NOMO-1 treated with dmso at 0.1 percent for 144 hours (cell line): Measurements from ENCODE around the gene CREB3.

ENCODE experiments used
- DNase-seq: peaks from one replicate; lab custom pipeline; 2025; ENCODE audit not compliant: unreplicated experiment; lab: John Stamatoyannopoulos, UW

CREB3 gene

GRCh38 chr9:35700942-35701341 lies 31.5 kb upstream of the CREB3 start:
- DNase-seq, result no peak

DNA sequence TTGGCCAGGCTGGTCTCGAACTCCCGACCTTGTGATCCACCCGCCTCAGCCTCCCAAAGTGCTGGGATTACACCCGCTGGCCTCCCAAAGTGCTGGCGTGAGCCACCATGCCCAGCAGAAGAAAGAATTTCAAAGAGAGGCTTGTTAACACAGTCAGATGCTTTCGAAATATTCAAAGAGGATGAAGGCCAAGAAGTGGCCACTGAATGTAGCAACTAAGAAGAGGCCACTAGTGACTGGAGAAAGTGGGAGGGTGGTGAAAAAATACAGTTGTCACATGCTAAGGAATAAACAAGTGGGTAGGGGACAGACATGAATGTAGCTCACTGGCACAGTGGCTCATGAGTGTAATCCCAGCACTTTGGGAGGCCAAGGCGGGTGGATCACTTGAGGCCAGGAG lies 29.8 kb upstream of the CREB3 start:
- DNase-seq, result no peak

- no peak for DNase-seq
These were observed 28.4 kb upstream of the CREB3 start for GRCh38 chr9:35703906-35704672.

DNA sequence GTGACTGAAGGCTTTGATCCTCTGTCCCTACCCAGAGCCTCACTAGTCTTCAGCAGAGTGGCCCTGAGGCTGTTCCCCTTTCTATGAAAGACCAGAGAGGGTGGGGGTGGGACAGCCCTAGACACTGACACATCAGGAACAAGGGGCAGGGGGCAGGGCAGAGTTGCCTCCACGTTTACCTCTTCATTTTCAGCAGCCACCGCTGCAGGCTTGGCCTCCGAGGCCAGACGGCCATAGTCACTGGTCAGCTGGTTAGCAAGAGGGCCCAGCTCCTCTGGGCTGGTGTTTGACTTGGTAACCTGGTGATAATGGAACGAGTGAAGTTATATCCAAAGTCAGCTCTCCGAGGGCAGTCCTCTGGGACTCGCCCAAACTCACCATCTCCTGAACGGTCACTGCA lies 27.1 kb upstream of the CREB3 start:
- DNase-seq, result no peak

DNA sequence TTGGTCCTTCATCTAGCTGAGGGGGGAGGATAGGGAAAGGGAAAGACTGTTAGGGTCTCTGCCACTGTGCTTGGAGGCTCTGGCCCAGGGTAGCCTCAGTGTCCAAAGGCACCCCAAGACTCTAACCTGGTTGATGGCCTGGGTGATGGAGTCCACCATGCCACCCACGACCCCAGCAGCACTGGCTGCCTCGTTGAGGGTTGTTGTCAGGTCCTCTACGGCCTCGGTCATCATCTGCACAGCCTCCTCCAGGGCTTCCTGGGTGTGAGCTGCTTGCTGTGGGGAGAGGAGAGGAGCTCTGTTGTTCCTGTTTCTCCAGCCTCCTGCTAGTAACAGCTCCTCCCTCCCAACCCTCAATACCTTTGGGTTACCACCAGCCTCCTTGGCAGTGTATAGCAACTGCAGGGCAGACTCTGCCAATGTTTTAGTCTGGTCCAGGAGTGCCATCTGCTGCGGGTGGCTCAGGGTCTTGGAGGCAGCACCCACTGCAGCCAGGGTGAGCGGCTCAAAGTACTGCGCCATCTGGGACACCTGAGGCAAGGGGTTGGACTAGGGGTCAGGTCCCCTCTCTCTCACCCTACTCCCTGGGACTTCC lies 26.5 kb upstream of the CREB3 start:
- DNase-seq, result no peak

DNA sequence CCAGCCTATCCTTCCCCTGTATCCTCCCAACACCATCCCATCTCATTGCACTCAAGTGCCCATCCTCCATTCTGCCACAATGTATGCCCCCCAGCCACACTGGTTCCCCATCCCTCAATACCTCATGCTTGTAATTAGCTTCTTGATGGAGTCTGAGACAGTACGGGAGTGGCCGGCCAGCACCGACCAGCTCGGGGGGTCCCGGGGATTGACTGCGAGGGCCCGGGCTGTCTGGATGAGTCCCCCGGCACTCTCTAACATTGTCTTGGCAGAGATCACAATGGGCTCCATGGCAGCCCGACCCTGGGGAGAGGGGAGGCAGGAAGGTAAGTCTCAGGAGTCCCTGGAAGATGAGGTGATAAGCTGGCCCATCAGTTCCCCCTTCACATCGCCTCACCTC lies 25.5 kb upstream of the CREB3 start:
- DNase-seq, result no peak

GRCh38 chr9:35708146-35708545 lies 24.3 kb upstream of the CREB3 start:
- no peak for DNase-seq

- DNase-seq, result no peak
These were observed 21.5 kb upstream of the CREB3 start for GRCh38 chr9:35710818-35711500.

- DNase-seq, result no peak
These were observed 20.7 kb upstream of the CREB3 start for GRCh38 chr9:35711501-35712428.

DNA sequence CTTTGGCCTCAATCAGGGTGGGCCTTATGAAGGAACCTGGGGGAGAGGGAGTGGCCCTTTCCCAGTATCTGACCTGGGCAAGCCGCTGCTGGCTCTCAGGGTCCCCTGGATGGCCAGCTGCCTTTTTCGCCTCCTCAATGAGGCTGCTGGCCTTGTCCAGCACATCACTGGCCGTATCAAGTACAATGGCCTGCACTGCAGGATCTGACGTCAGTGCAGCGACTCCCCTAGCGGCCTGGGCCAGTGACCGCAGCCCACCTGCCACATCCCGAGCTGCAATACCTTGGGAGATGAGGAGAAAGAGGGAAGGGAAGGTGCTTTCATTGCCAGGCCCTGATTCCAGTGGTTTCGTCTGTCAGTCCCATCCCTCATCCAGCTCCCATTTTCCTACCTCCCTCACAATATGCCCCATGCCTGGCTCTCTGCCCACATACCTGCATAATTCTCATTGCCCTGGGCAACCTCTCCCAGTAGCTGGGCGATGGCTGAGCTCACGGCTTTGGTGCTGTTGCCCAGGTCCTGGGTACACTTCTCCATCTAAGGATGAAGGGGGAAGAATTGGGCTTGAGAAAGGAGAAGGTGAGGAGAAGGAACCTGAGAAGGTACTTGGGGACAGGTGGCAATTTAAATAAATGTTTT lies 19.6 kb upstream of the CREB3 start:
- DNase-seq, result no peak

GRCh38 chr9:35713578-35713977 lies 18.9 kb upstream of the CREB3 start:
- no peak for DNase-seq

DNA sequence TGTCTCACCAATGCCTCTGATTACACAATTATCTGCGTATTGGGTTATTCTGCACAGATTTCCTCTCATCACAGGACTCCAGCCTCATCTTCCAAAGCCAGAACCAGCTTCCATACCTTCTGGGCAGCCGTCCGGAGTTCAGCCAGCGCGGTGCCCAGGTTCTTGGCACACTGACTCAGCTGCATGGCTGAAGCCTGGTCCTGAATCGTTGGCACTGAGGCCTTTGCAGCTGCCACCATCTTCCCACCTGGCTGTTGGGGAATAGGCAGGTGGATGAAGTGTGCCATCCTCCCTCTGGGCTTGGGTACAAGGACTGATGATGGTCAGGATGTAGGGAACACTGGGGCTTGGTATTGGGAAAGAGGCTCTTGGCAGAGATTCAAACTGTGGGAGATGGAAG lies 18.3 kb upstream of the CREB3 start:
- no peak for DNase-seq

DNA sequence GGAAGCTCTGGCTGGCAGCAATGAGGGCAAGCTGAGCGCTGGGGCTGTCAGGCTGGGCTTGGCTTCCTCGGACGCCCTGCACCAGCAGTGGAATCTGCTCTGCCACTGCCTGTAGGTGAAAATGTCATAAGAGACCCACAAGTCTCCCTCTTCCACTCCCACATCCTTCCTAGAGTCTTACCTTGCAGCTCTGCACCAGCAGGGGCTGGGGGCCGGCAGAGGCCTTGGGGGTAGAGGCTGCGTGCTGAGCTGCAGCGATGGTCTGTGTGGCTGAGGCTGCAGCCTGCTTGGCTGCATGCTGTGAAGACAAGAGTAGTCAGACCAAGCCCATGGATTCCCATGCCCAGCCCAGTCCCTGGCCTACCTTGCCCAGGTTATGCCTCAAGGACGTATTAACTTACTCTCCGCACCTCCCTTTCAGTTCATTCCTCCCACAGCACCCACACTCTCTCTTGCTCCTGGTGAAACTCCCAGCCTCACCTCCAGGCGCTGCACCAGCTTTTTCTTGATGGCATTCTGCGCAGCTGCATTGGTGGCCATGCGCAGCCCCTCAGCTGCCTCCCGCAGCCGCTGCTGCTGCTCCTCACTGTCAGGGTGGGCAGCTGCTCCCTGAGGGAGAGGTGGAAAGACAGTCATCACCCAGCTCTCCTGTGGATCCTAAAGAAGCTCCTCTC lies 17.8 kb upstream of the CREB3 start:
- no peak for DNase-seq

DNA sequence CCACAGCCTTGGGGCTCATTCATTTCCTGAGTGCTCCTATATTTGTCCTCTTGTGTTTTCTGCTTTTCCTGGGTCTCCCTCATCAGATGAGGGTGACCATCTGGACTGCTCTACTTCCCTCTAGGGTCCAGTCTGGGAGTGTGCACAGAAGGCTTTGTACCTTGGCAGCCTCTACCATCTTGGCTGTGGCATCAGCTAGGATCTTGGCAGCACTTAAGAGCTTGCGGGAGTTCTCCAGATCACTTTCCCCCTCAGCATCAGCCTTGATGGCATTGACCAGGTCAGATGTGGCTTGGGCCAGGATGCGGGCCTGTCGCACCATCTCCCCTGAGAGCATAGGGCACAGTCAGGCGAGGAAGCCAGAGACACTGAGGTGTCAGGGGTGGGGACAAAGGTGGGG lies 16.2 kb upstream of the CREB3 start:
- no peak for DNase-seq

DNA sequence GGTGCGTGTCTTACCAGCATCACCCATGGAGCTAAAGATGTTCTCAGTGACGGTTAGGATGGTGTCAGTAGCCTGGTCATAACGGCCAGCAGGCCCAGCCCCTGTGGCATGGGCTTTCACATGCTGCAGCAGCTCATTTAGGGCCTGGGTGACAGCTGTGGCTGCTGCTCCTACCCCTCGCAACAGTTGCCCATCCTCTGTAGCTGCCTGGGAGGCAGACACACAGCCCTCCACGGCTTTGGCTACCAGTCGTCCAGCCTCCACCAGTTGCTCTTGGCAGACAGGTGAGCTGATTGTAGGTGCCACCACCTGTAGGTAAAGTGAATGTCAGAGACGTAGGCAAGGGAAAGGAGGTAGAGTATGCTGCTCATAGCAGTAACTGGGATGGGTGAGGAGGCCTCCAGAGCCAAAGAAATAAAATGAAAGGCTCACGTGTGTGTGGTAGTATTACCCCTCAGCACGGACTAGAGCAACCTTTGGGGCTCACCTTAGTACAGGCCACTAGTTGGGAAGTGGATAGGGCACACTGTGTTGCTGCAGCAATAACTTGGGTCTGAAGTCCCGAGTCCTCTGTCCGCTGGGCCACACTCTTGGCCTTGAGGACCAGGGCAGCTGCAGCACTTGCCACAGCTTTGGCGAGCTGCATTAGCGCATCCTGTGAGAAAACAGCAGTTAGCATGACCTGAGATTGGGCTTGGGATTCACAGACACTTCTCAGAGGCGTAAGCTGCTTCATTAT lies 15.2 kb upstream of the CREB3 start:
- no peak for DNase-seq

DNA sequence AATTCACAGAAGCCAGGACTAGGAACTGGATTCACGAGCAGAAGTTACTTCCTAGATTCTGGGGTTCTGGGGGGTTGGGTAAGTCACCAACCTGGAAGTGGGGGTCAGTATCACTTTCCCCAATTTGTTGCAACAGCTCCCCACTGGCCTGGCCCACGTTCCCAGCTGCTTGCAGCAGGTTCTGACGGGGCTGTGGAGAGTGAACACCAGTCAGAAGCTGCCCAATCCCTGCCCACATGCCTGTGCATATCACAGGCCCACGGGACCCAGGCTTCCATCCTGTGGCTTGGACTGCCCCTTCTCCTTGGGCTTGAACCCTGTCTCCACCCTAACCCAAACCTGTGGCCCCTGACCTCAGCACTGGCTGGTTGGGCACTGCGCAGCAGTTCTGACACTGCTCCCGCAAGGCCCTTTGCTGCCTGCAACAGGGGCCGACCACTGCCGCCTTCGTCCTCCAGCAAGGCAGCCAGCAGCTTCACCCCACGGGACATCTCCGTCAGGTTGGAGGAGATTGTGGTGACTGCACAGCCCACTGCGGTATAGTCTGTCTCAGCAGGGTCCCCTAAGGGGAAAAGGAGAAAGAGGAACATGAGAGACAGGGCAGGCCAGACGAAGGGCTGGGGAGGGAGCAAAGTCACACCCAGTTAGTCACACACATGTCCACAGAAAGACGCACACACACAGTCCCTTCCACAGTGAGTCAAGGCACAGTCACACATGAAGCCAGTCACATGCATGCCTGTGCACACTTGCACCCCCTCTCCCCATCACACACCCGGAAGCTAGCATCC lies 13.6 kb upstream of the CREB3 start:
- DNase-seq, result no peak

DNA sequence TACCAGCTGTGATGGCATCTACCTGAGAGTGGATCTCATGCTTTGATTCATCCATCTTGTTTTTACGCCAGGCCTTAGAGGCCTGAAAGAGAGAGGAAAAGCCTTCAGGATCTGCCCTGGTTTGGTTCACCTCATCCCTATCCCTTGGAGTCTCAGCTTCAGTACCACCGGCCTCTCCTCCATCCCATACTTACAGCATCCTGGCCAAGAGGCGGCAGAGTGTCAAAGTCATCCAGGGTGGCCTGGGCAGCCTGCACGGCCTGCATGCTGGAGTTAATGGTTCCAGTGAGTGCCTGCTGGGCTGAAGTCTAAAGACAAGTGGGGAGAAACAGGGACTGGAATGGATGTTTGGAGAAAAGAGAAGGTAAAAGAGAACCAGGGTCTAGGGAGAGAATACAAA lies 12.9 kb upstream of the CREB3 start:
- no peak for DNase-seq

- DNase-seq, result no peak
These were observed 9.0 kb upstream of the CREB3 start for GRCh38 chr9:35723426-35723825.

DNA sequence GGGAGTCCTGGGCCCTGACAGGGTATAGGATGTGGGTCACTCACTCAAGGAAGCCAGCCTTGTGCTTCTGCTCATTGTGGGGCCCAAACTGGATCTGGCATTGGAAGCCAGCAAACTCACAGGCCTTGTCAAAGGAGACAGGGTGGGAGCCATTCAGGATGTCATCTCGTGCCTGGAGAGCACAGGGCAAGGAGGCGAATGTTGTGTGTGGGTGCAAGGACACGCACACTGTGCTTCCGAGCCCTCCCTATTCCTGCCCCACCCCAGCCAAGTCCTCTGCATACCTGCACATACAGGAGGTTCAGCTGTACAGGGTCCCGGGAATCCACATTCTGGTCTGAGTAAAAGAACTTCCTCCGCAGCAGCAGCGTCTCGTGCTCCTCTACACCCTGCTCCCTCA lies 8.6 kb upstream of the CREB3 start:
- no peak for DNase-seq
